Small intestine (tissue), 7 donors: ENCODE data around the gene SLC22A15. TPM values are rescaled to one million over a fixed set of nuclear protein-coding genes. Genes with fewer than 3 reads are reported as not detected.

Experiments
- DNase-seq, 2 donors: peaks; one replicate each; pipeline versions ENCODE4 v3.0.0 to v3.0.0-alpha.2; 2013
- FAIRE-seq: peaks from 2 replicates; lab custom pipeline; 2012; peaks lifted over from hg19 to GRCh38; lab: Jason Lieb, UNC
- H3K27ac ChIP-seq, 3 donors: one replicate each; pipeline ENCODE4 v1.5.1; 2013; ENCODE audit warnings: low read length in 2 of 3, mild to moderate bottlenecking in 2 of 3, control low read depth in 1 of 3, inconsistent platforms in 1 of 3, low read depth in 1 of 3, moderate library complexity in 1 of 3
- H3K27me3 ChIP-seq, 3 donors: one replicate each; pipeline ENCODE4 v1.6.1; 2013; ENCODE audit warnings: low read length in 3 of 3, inconsistent platforms in 1 of 3; ENCODE audit not compliant: control insufficient read depth in 3 of 3, insufficient read depth in 3 of 3
- H3K36me3 ChIP-seq, 3 donors: one replicate each; pipeline ENCODE4 v1.6.1; 2013; ENCODE audit warnings: low read length in 3 of 3, inconsistent platforms in 1 of 3, low read depth in 1 of 3, mild to moderate bottlenecking in 1 of 3, moderate library complexity in 1 of 3; ENCODE audit not compliant: control insufficient read depth in 3 of 3, insufficient read depth in 2 of 3
- H3K4me1 ChIP-seq, 3 donors: one replicate each; pipeline ENCODE4 v1.6.1; 2013; ENCODE audit warnings: low read length in 2 of 3, inconsistent platforms in 1 of 3, low read depth in 1 of 3, mild to moderate bottlenecking in 1 of 3, moderate library complexity in 1 of 3; ENCODE audit not compliant: control insufficient read depth in 3 of 3, insufficient read depth in 2 of 3
- H3K4me3 ChIP-seq, 3 donors: one replicate each; pipeline ENCODE4 v1.5.1; 2013; ENCODE audit warnings: low read length in 3 of 3, control low read depth in 1 of 3, inconsistent platforms in 1 of 3, low read depth in 1 of 3, mild to moderate bottlenecking in 1 of 3, moderate library complexity in 1 of 3
- H3K9me3 ChIP-seq, 2 donors: one replicate each; pipeline ENCODE4 v1.6.1; 2013; ENCODE audit warnings: low read depth in 1 of 2, low read length in 1 of 2; ENCODE audit not compliant: control insufficient read depth in 2 of 2, insufficient read depth in 1 of 2
- WGBS, 3 donors: extraction: QIAGEN DNeasy Blood & Tissue Kit; methylation state at CpG; one replicate each; pipeline ENCODE4 v1.1.7; 2013; 5-methylcytosine and 5-hydroxymethylcytosine counted together
- polyA plus RNA-seq, 4 donors: library from polyadenylated mRNA; stranded (reverse) in 3 of 4; unstranded in 1 of 4; fragments of 200-250 nt in 3 of 4; fragments of 120-200 nt in 1 of 4; gene quantifications; one replicate each; pipeline versions ENCODE4 v1.2.1 to v1.2.3, GENCODE V29; 2013
- donor health status: healthy with polysubstance abuse.
- donor health status: control.
- donor health status: control.
- donor health status: Bipolar disorder and iron deficiency.
- donor health status: healthy.

Gene SLC22A15
- polyA plus RNA-seq, 4 donors, result 0.27 to 2.6 (median 0.88) TPM; not detected in 1

GRCh38 chr1:115976921-115977498, 697 bp downstream of the SLC22A15 start:
- no peak for DNase-seq
- Histone ChIP-seq H3K27me3 (peaks cover 0 to 6% (median 0%) of the 10 kb centered on the region in 3 donors), H3K27ac (peak overlapping the region in 1 of 3 donors; percentile 55), H3K36me3 (no peaks in the 10 kb centered on the region), H3K4me1 (no peaks in the 10 kb centered on the region), H3K9me3 (no peaks in the 10 kb centered on the region), H3K4me3 (peak overlapping the region in 2 of 3 donors; percentile 6 to 57)
- FAIRE-seq, result no peak
- 64 to 72% (median 69%) methylated on average over 15 of the region's 15 CpGs for WGBS, 3 donors

- Histone ChIP-seq H3K4me3 (no peak overlapping the region), H3K27ac (no peak overlapping the region), H3K36me3 (no peaks in the 10 kb centered on the region), H3K27me3 (peaks cover 0 to 6% (median 0%) of the 10 kb centered on the region in 3 donors), H3K4me1 (no peaks in the 10 kb centered on the region), H3K9me3 (no peaks in the 10 kb centered on the region)
- FAIRE-seq (no peak), DNase-seq (peak in 1 of 2 donors; percentile 48)
- 67 to 72% (median 68%) methylated on average over 9 of the region's 9 CpGs for WGBS, 3 donors
Measured at GRCh38 chr1:115977499-115978258, 1.4 kb downstream of the SLC22A15 start.

- WGBS, 3 donors, result 84 to 89% (median 86%) methylated on average over 6 of the region's 6 CpGs
- no peaks in the 10 kb centered on the region for H3K4me1 ChIP-seq
Measured at GRCh38 chr1:115978292-115978941, 2.1 kb downstream of the SLC22A15 start.

GRCh38 chr1:115980156-115980555, 3.8 kb downstream of the SLC22A15 start:
- no peak overlapping the region for H3K4me3 ChIP-seq
- no peaks in the 10 kb centered on the region for H3K9me3 ChIP-seq
- peaks cover 0 to 6% (median 0%) of the 10 kb centered on the region in 3 donors for H3K27me3 ChIP-seq
- FAIRE-seq, result no peak
- DNase-seq, result no peak
- H3K27ac ChIP-seq, result no peak overlapping the region
- no peaks in the 10 kb centered on the region for H3K4me1 ChIP-seq
- 57 to 70% (median 60%) methylated on average over 2 of the region's 2 CpGs for WGBS, 3 donors
- H3K36me3 ChIP-seq, result no peaks in the 10 kb centered on the region

More at GRCh38 chr1:115978292-115978941, 2.1 kb downstream of the SLC22A15 start:
- H3K36me3 ChIP-seq, result no peaks in the 10 kb centered on the region
- no peak for DNase-seq
- FAIRE-seq, result no peak
- no peak overlapping the region for H3K27ac ChIP-seq
- H3K9me3 ChIP-seq, result no peaks in the 10 kb centered on the region
- H3K27me3 ChIP-seq, result peaks cover 0 to 6% (median 0%) of the 10 kb centered on the region in 3 donors
- no peak overlapping the region for H3K4me3 ChIP-seq

- H3K9me3 ChIP-seq, result no peaks in the 10 kb centered on the region
- 36 to 54% (median 44%) methylated on average over 3 of the region's 3 CpGs for WGBS, 3 donors
- FAIRE-seq, result no peak
- H3K27me3 ChIP-seq, result peaks cover 0 to 6% (median 0%) of the 10 kb centered on the region in 3 donors
- no peak overlapping the region for H3K4me3 ChIP-seq
- no peaks in the 10 kb centered on the region for H3K4me1 ChIP-seq
- no peaks in the 10 kb centered on the region for H3K36me3 ChIP-seq
- peak; percentile 38 to 45 for DNase-seq
- no peak overlapping the region for H3K27ac ChIP-seq
Measured at GRCh38 chr1:115980998-115981993, 5.0 kb downstream of the SLC22A15 start.

GRCh38 chr1:115982400-115982799, 6.1 kb downstream of the SLC22A15 start:
- Histone ChIP-seq H3K4me1 (no peaks in the 10 kb centered on the region), H3K36me3 (no peaks in the 10 kb centered on the region), H3K27me3 (no peaks in the 10 kb centered on the region), H3K9me3 (no peaks in the 10 kb centered on the region), H3K27ac (no peak overlapping the region), H3K4me3 (no peak overlapping the region)
- DNase-seq (no peak), FAIRE-seq (no peak)
- 52 to 66% (median 60%) methylated on average over 3 of the region's 3 CpGs for WGBS, 3 donors

GRCh38 chr1:115983584-115983983, 7.3 kb downstream of the SLC22A15 start:
- H3K27me3 ChIP-seq, result no peaks in the 10 kb centered on the region
- H3K4me1 ChIP-seq, result no peaks in the 10 kb centered on the region
- no peaks in the 10 kb centered on the region for H3K36me3 ChIP-seq
- no peak overlapping the region for H3K27ac ChIP-seq
- no peak for FAIRE-seq
- no peaks in the 10 kb centered on the region for H3K9me3 ChIP-seq
- H3K4me3 ChIP-seq, result no peak overlapping the region
- no peak for DNase-seq
- WGBS, 3 donors, result 71 to 83% (median 75%) methylated on average over 3 of the region's 3 CpGs
